Measurements from ENCODE around the gene RAF1. TPM values are rescaled to one million over a fixed set of nuclear protein-coding genes. Genes with fewer than 3 reads are reported as not detected.

RAF1 gene
- total RNA-seq, 4 donors from 2014 or later: 151 to 174 (median 163) TPM

DNA sequence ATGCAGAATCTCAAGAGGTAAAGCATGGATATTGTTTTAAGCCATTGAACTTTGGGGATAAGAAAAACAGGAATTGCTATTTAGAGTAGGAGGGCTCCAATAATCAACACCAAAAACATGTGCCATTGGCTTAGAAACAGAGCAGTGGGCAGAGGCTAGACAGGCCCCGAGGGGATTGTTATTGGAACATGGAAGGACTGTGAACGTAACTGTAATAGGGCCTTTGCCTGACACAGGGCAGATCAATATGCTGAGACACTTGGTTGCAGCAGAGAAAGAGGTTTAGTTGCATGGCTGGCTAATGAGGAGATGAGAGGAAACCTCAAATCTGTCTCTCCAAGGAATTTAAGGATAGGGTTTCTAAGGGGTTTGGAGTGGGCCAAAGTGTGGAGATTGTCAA is 36.9 kb upstream of the RAF1 start:
- no peak overlapping the region for H3K4me3 ChIP-seq (replicated peaks in 1 of 3)
- no peaks in the 10 kb centered on the region for H3K27me3 ChIP-seq
- H3K27ac ChIP-seq: no peak overlapping the region
- 83 to 84% methylated on average over 2 of the region's 2 CpGs for WGBS, 2 donors
- no peaks in the 10 kb centered on the region for H3K9me3 ChIP-seq
- no peaks in the 10 kb centered on the region for H3K36me3 ChIP-seq
- H3K4me1 ChIP-seq: no peaks in the 10 kb centered on the region
- no peak for DNase-seq
- TF ChIP-seq POLR2A (IDR thresholded peaks at IDR 0.05) (no peak), CTCF (IDR thresholded peaks at IDR 0.05) (no peak)
- intact Hi-C loops (cut with DNase I): no loop called here

DNA sequence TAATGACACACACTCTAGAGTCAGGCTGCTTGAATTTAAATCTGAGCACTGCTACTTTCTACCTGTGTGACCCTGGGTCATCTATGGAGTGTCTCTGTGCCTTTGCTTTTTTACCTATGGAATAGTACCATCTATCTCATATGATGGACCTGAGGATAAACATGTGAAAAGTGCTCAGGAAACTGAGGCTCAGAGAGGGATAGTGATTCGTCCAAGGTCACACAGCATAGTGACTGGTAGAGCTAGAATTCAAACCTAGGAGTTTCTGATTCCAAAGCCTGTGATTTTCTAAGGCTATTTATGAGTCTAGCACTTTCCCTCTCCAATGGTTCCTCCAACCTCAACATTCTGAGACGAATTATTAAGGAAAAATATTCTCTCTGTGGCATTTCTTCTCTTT is 32.0 kb upstream of the RAF1 start:
- Histone ChIP-seq H3K27ac (no peak overlapping the region), H3K9me3 (no peaks in the 10 kb centered on the region), H3K4me1 (peaks cover 0 to 3% of the 10 kb centered on the region in 2 donors), H3K36me3 (no peaks in the 10 kb centered on the region), H3K27me3 (no peaks in the 10 kb centered on the region), H3K4me3 (replicated peaks in 1 of 3) (no peak overlapping the region)
- WGBS, 2 donors: 76 to 91% methylated on average over 2 of the region's 2 CpGs
- DNase-seq: no peak
- intact Hi-C loops (cut with DNase I): no loop called here
- TF ChIP-seq POLR2A (IDR thresholded peaks at IDR 0.05) (no peak), CTCF (IDR thresholded peaks at IDR 0.05) (no peak)

DNA sequence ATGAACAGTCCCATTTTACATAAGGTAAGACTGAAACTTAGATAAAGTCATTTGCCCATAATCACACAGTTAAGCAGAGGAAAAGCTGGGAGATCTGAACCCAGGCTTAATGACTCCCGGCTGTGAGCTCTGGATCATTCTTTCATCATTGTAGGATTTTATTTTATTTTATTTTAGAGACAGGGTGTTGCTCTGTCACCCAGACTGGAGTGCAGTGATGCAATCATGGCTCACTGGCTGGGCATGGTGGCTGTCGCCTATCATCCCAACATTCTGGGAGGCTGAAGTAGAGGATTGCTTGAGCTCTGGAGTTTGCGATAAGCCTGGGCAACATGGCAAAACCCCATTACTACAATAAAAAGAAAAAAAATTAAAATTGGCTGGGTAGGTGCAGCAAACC is 31.2 kb upstream of the RAF1 start:
- H3K27ac ChIP-seq: no peak overlapping the region
- no peaks in the 10 kb centered on the region for H3K9me3 ChIP-seq
- WGBS, 2 donors: 91 to 95% methylated on average over 3 of the region's 3 CpGs
- intact Hi-C loops (cut with DNase I): no loop called here
- H3K4me3 ChIP-seq (replicated peaks in 1 of 3): no peak overlapping the region
- no peaks in the 10 kb centered on the region for H3K36me3 ChIP-seq
- DNase-seq: no peak
- no peak for TF ChIP-seq CTCF (IDR thresholded peaks at IDR 0.05)
- TF ChIP-seq POLR2A (IDR thresholded peaks at IDR 0.05): no peak
- H3K27me3 ChIP-seq: no peaks in the 10 kb centered on the region
- H3K4me1 ChIP-seq: peaks cover 0 to 3% of the 10 kb centered on the region in 2 donors

- H3K36me3 ChIP-seq: no peaks in the 10 kb centered on the region
- H3K9me3 ChIP-seq: no peaks in the 10 kb centered on the region
- no peak overlapping the region for H3K27ac ChIP-seq
- no peak for DNase-seq
- H3K4me3 ChIP-seq (replicated peaks in 1 of 3): no peak overlapping the region
- H3K4me1 ChIP-seq: peaks cover 0 to 3% of the 10 kb centered on the region in 2 donors
- TF ChIP-seq CTCF (IDR thresholded peaks at IDR 0.05): no peak
- no peak for TF ChIP-seq POLR2A (IDR thresholded peaks at IDR 0.05)
- 92 to 96% methylated on average over 8 of the region's 8 CpGs for WGBS, 2 donors
- intact Hi-C loops (cut with DNase I): no loop called here
- H3K27me3 ChIP-seq: no peaks in the 10 kb centered on the region
Observed at GRCh38 chr3:12692444-12692843, 28.5 kb upstream of the RAF1 start.

DNA sequence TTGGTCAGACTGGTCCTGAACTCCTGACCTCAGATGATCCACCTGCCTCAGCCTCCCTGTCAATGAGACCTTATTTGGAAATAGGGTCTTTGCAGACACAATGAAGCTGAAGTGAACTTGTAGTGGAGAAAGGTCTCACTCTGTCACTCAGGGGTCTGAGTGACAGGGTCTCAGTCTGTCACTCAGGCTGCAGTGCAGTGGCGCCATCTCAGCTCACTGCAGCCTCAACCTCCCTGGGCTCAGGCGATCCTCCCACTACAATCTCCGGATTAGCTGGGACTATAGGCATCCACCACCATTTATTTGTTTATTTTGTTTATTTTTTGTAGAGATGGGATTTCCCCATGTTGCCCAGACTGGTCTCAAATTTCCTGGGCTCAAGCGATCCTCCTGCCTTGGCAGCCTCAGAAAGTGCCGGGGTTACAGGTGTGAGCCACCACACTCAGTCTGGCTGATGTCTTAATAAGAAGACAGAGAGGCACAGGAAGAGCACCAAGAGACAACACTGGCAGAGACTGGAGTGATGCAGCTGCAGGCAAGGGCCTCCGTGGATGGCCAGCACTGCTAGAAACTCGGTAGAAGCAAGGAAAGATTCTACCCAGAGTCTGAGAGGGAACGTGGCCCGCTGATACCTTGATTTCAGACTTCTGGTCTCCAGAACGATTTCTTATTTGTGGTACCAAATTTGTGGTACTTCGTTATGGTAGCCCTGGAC is 26.2 kb upstream of the RAF1 start:
- H3K36me3 ChIP-seq: no peaks in the 10 kb centered on the region
- no peak overlapping the region for H3K4me3 ChIP-seq (replicated peaks in 1 of 3)
- intact Hi-C loops (cut with DNase I): no loop called here
- no peak for DNase-seq
- H3K27me3 ChIP-seq: no peaks in the 10 kb centered on the region
- TF ChIP-seq CTCF (IDR thresholded peaks at IDR 0.05) (no peak), POLR2A (IDR thresholded peaks at IDR 0.05) (no peak)
- H3K27ac ChIP-seq: no peak overlapping the region
- WGBS, 2 donors: 83 to 87% methylated on average over 11 of the region's 11 CpGs
- H3K9me3 ChIP-seq: no peaks in the 10 kb centered on the region
- peaks cover 0 to 3% of the 10 kb centered on the region in 2 donors for H3K4me1 ChIP-seq
